H1 (cell line): Measurements from ENCODE around the gene TMEM126B. TPM values are rescaled to one million over a fixed set of nuclear protein-coding genes. Genes with fewer than 3 reads are reported as not detected.
"Not testable (repeated sequence)": the region's sequence is repeated elsewhere in the genome, so short reads cannot be mapped to it uniquely, and the experiment has no call there.

Source experiments
- CTCF ChIA-PET: fragments of 300-600 bp; sonication (Branson Sonifier 250); formaldehyde crosslinking; loops from one replicate; lab custom pipeline; 2021; ENCODE audit not compliant: partially characterized antibody; lab: Charles Lee
- POLR2A ChIA-PET: fragments of 300-600 bp; sonication (Branson Sonifier 250); formaldehyde crosslinking; loops from one replicate; lab custom pipeline; 2021; ENCODE audit warnings: inconsistent platforms; ENCODE audit not compliant: partially characterized antibody; lab: Charles Lee
- DNase-seq, 2 experiments: peaks; one replicate each; pipeline versions ENCODE4 v3.0.0 to v3.0.0-alpha.2; 2010 to 2022; ENCODE audit warnings: low spot score in 2 of 2, low read depth in 1 of 2, mixed read lengths in 1 of 2
- FAIRE-seq: peaks from 2 replicates; lab custom pipeline; 2011; peaks lifted over from hg19 to GRCh38; lab: Jason Lieb, UNC
- H2AFZ ChIP-seq: 2 replicates; pipeline ENCODE4 v1.8.1; 2012; ENCODE audit warnings: low read length, inconsistent platforms
- H2AK5ac ChIP-seq: 2 replicates; pipeline ENCODE4 v1.6.1; 2013; ENCODE audit warnings: low read depth, low read length
- H2BK120ac ChIP-seq: replicated peaks from 2 replicates; pipeline ENCODE3; 2013; ENCODE audit warnings: low read depth, low read length, inconsistent platforms
- H2BK12ac ChIP-seq: 2 replicates; pipeline ENCODE4 v1.6.1; 2013; ENCODE audit warnings: low read depth, low read length
- H2BK15ac ChIP-seq: 2 replicates; pipeline ENCODE4 v1.6.1; 2013; ENCODE audit warnings: low read length
- H2BK20ac ChIP-seq: 2 replicates; pipeline ENCODE4 v1.6.1; 2013; ENCODE audit warnings: low read length
- H2BK5ac ChIP-seq: 2 replicates; pipeline ENCODE4 v1.6.1; 2013; ENCODE audit warnings: low read depth, low read length
- H3K14ac ChIP-seq: 2 replicates; pipeline ENCODE4 v1.6.1; 2013; ENCODE audit warnings: inconsistent platforms; ENCODE audit not compliant: insufficient read length
- H3K18ac ChIP-seq: 2 replicates; pipeline ENCODE4 v1.6.1; 2013; ENCODE audit warnings: low read length; ENCODE audit errors: extremely low read depth
- H3K23ac ChIP-seq: 2 replicates; pipeline ENCODE4 v1.6.1; 2013; ENCODE audit warnings: inconsistent platforms; ENCODE audit not compliant: insufficient read length
- H3K23me2 ChIP-seq: 2 replicates; pipeline ENCODE4 v1.6.1; 2013; ENCODE audit warnings: low read depth, low read length
- H3K27ac ChIP-seq: 2 replicates; pipeline ENCODE4 v1.6.1; 2011; ENCODE audit warnings: low read depth, low read length, inconsistent platforms
- H3K27me3 ChIP-seq, 4 experiments: replicated peaks in 1 of 4; 1 replicate in 1 of 4; 2 replicates in 3 of 4; pipeline versions ENCODE4 v1.6.1 to v1.8.1; 2011 to 2013; ENCODE audit warnings: low read length in 3 of 4, mild to moderate bottlenecking in 3 of 4, inconsistent platforms in 2 of 4, mixed read lengths in 2 of 4, moderate library complexity in 1 of 4; ENCODE audit not compliant: control insufficient read depth in 3 of 4, insufficient read depth in 3 of 4; ENCODE audit errors: extremely low read depth in 1 of 4
- H3K36me3 ChIP-seq, 4 experiments: 2 replicates each; pipeline versions ENCODE4 v1.6.1 to v1.8.1; 2011 to 2013; ENCODE audit warnings: mild to moderate bottlenecking in 4 of 4, low read length in 3 of 4, moderate library complexity in 2 of 4, control low read depth in 1 of 4, inconsistent platforms in 1 of 4; ENCODE audit not compliant: insufficient read depth in 4 of 4, control insufficient read depth in 2 of 4
- H3K4ac ChIP-seq: replicated peaks from 2 replicates; pipeline ENCODE3; 2013; ENCODE audit warnings: low read length, low read depth, mixed read lengths, inconsistent platforms; ENCODE audit not compliant: insufficient read length
- H3K4me1 ChIP-seq, 4 experiments: replicated peaks in 1 of 4; 1 replicate in 1 of 4; 2 replicates in 3 of 4; pipeline versions ENCODE4 v1.6.1 to v1.8.1; 2011 to 2013; ENCODE audit warnings: low read length in 3 of 4, inconsistent platforms in 2 of 4, mixed read lengths in 1 of 4; ENCODE audit not compliant: insufficient read depth in 4 of 4, control insufficient read depth in 3 of 4
- H3K4me2 ChIP-seq, 2 experiments: 2 replicates each; pipeline versions ENCODE4 v1.6.1 to v1.8.1; 2011 to 2013; ENCODE audit warnings: low read depth in 2 of 2, low read length in 2 of 2, control low read depth in 1 of 2, inconsistent platforms in 1 of 2, mild to moderate bottlenecking in 1 of 2; ENCODE audit not compliant: insufficient read depth in 1 of 2
- H3K4me3 ChIP-seq, 4 experiments: fragments of 200-600, 300-600 bp in 1 of 4; sonication (generic), shearing (Covaris generic), sonication (Bioruptor Twin) in 1 of 4; 2 replicates each; pipeline versions ENCODE4 v1.5.1 to v1.8.1; 2011 to 2016; ENCODE audit warnings: low read length in 4 of 4, low read depth in 3 of 4, control low read depth in 2 of 4, inconsistent platforms in 2 of 4, mild to moderate bottlenecking in 2 of 4, mixed read lengths in 1 of 4, moderate library complexity in 1 of 4; ENCODE audit not compliant: insufficient read depth in 2 of 4; ENCODE audit errors: extremely low read depth in 1 of 4
- H3K56ac ChIP-seq: replicated peaks from 2 replicates; pipeline ENCODE3; 2013; ENCODE audit warnings: low read depth, mild to moderate bottlenecking, mixed read lengths, low read length, inconsistent platforms; ENCODE audit not compliant: insufficient read length
- H3K79me1 ChIP-seq: 2 replicates; pipeline ENCODE4 v1.6.1; 2013; ENCODE audit warnings: low read depth, low read length, control low read depth
- H3K79me2 ChIP-seq, 2 experiments: 2 replicates each; pipeline versions ENCODE4 v1.6.1 to v1.8.1; 2012 to 2013; ENCODE audit warnings: low read length in 2 of 2, mild to moderate bottlenecking in 2 of 2, inconsistent platforms in 1 of 2; ENCODE audit not compliant: insufficient read depth in 2 of 2, control insufficient read depth in 1 of 2
- H3K9ac ChIP-seq, 4 experiments: replicated peaks in 1 of 4; 1 replicate in 1 of 4; 2 replicates in 3 of 4; pipeline versions ENCODE4 v1.6.1 to v1.8.1; 2011 to 2013; ENCODE audit warnings: low read depth in 3 of 4, low read length in 3 of 4, control low read depth in 2 of 4, mild to moderate bottlenecking in 2 of 4, moderate library complexity in 2 of 4, inconsistent platforms in 1 of 4; ENCODE audit errors: extremely low read depth in 1 of 4
- H3K9me3 ChIP-seq, 2 experiments: 2 replicates each; pipeline versions ENCODE4 v1.6.1 to v1.8.1; 2012 to 2013; ENCODE audit warnings: mild to moderate bottlenecking in 2 of 2, moderate library complexity in 2 of 2, control low read depth in 1 of 2, inconsistent platforms in 1 of 2, low read depth in 1 of 2, low read length in 1 of 2, mixed read lengths in 1 of 2; ENCODE audit not compliant: insufficient read depth in 2 of 2
- H4K20me1 ChIP-seq, 2 experiments: replicated peaks in 1 of 2; 2 replicates each; pipeline versions ENCODE3 to v1.8.1; 2011 to 2013; ENCODE audit warnings: inconsistent platforms in 2 of 2, low read length in 2 of 2, mild to moderate bottlenecking in 1 of 2; ENCODE audit not compliant: insufficient read depth in 2 of 2, control insufficient read depth in 1 of 2
- H4K5ac ChIP-seq: 2 replicates; pipeline ENCODE4 v1.6.1; 2013; ENCODE audit warnings: low read length, low read depth, mixed read lengths, inconsistent platforms; ENCODE audit not compliant: insufficient read length
- H4K8ac ChIP-seq: 2 replicates; pipeline ENCODE4 v1.8.0; 2013; ENCODE audit warnings: mild to moderate bottlenecking, moderate library complexity, low read length, inconsistent platforms; ENCODE audit not compliant: insufficient read depth; ENCODE audit errors: extremely low read depth
- H4K91ac ChIP-seq: replicated peaks from 2 replicates; pipeline ENCODE3; 2013; ENCODE audit warnings: low read length, mixed read lengths, inconsistent platforms; ENCODE audit not compliant: insufficient read length
- WGBS, 2 experiments: shearing (Covaris generic) in 1 of 2; methylation state at CpG; one replicate each; pipeline versions ENCODE4 v1.1.6 to v1.1.7; 2013 to 2015; ENCODE audit warnings: low lambda C conversion rate in 2 of 2, mixed read lengths in 2 of 2, inconsistent platforms in 1 of 2, low coverage in 1 of 2, missing lambda C conversion rate in 1 of 2; ENCODE audit not compliant: insufficient replicate concordance in 2 of 2, insufficient coverage in 1 of 2, insufficient read length in 1 of 2; ENCODE audit errors: extremely low coverage in 1 of 2, missing lambda C conversion rate in 1 of 2; 5-methylcytosine and 5-hydroxymethylcytosine counted together
- polyA plus RNA-seq, 7 experiments: library from polyadenylated mRNA; depleted of rRNA in 3 of 7; stranded (reverse) in 5 of 7; unstranded in 2 of 7; fragments of >200 nt in 5 of 7; fragments of 200-250 nt in 2 of 7; gene quantifications; 1 replicate in 5 of 7; 2 replicates in 1 of 7; 4 replicates in 1 of 7; pipeline versions ENCODE4 v1.2.1 to v1.2.3, GENCODE V29; 2011 to 2013; ENCODE audit warnings: missing spikeins in 2 of 7, mixed read lengths in 2 of 7
- total RNA-seq: library from RNA; stranded (reverse); fragmentation: NEBNext Ultra II Directional; extraction: Animal tissue kit (Norgen Biotek cat#: 25700); gene quantifications from 2 replicates; pipeline ENCODE4 v1.2.1, GENCODE V29; 2021

Gene TMEM126B
- total and polyA plus RNA-seq, 2 of the 8 experiments (the other 6 are each of a cell fraction or from before 2014, with no cell fraction given): 85.6 to 101 TPM

DNA sequence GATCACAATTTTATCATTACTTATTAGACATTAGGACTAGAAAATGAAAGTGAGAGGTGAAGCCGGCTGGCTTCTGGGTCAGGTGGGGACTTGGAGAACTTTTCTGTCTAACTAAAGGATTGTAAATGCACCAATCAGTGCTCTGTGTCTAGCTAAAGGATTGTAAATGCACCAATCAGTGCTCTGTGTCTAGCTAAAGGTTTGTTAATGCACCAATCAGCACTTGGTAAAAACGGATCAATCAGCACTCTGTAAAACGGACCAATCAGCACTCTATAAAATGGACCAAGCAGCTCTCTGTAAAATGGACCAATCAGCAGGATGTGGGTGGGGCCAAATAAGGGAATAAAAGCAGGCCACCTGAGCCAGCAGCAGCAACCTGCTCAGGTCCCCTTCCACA lies 22.2 kb upstream of the TMEM126B start:
- H3K23me2 ChIP-seq, POLR2A ChIA-PET, H2BK20ac ChIP-seq, H3K79me1 ChIP-seq, H3K79me2 ChIP-seq, H2BK12ac ChIP-seq, H2AK5ac ChIP-seq, H4K20me1 ChIP-seq, H4K91ac ChIP-seq, H2BK5ac ChIP-seq, H3K36me3 ChIP-seq, H2AFZ ChIP-seq, H3K18ac ChIP-seq, H2BK15ac ChIP-seq, H3K27ac ChIP-seq, H3K56ac ChIP-seq, H3K4me3 ChIP-seq, H3K4me1 ChIP-seq, H3K23ac ChIP-seq, H3K9me3 ChIP-seq, DNase-seq, H4K5ac ChIP-seq, H3K27me3 ChIP-seq, H3K14ac ChIP-seq, H3K9ac ChIP-seq, FAIRE-seq, H4K8ac ChIP-seq, H3K4me2 ChIP-seq, H3K4ac ChIP-seq, H2BK120ac ChIP-seq: not testable (repeated sequence)
- WGBS, 2 experiments: 86% methylated on average over 3 of the region's 3 CpGs; no CpG with 5 or more reads in 1 of the 2 experiments
- CTCF ChIA-PET: interaction anchor here (0.8 to 0.9 kb wide), 2 partner anchors 887 to 1078 kb away, joined by 3 read pairs; no protein-coding TSS in a partner anchor
